ENCODE data around the gene VWCE. TPM values are rescaled to one million over a fixed set of nuclear protein-coding genes. Genes with fewer than 3 reads are reported as not detected.
"Not testable (repeated sequence)": the region's sequence is repeated elsewhere in the genome, so short reads cannot be mapped to it uniquely, and the experiment has no call there.

Gene VWCE
- total RNA-seq, 5 donors from 2014 or later (not counting 1 experiment from before 2014, with no cell fraction given): 0.48 to 1.3 (median 0.60) TPM

DNA sequence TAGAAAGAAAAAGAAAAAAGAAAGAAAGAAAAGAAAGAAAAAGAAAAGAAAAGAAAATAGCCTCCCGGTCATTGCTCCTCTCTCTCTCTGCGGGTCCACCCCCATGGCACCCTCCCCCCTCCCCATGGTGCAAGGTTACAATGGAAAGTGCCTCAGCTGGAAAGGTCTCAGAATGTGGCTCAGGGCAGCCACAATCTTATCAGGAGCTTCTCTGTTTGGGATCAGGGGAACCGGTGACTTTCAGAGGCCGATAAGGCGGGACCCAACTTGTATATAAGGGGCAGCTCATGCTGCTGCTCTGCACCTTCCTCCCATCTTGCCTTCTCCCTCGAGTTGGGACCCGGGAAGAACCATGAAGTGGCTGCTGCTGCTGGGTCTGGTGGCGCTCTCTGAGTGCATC, 54.2 kb downstream of the VWCE start, which contains the start of gene PGA5:
PGA5 (plus strand) TSS at position 301 of the 400 bp plus-strand sequence; CDS start at position 353, 52 bp downstream.
- H3K27ac ChIP-seq (ENCODE audit: low read length); DNase-seq; H3K36me3 Mint-ChIP-seq; CTCF ChIA-PET; H3K27me3 ChIP-seq (replicated peaks in 1 of 2; ENCODE audit: control insufficient read depth in 2 of 2, extremely low read depth in 1 of 2, insufficient read depth in 2 of 2, low read length in 1 of 2); H3K27me3 Mint-ChIP-seq; H3K4me1 ChIP-seq (ENCODE audit: control insufficient read depth in 1 of 2, extremely low read depth in 1 of 2, insufficient read depth in 2 of 2, low read length in 2 of 2); H3K36me3 ChIP-seq (ENCODE audit: control insufficient read depth in 2 of 2, extremely low read depth in 1 of 2, insufficient read depth in 1 of 2, low read length in 1 of 2); POLR2A ChIA-PET; H3K4me3 ChIP-seq (ENCODE audit: control insufficient read depth in 1 of 2, extremely low read depth in 1 of 2, low read length in 1 of 2); ATAC-seq (replicated peaks in 1 of 4); H3K4me3 Mint-ChIP-seq; H3K4me1 Mint-ChIP-seq; H3K27ac Mint-ChIP-seq; H3K9me3 ChIP-seq; H3K9me3 Mint-ChIP-seq: not testable (repeated sequence)
- no CpG with 5 or more reads among the region's 8 CpGs for WGBS (ENCODE audit: insufficient coverage)

GRCh38 chr11:61240288-61240687, 54.8 kb downstream of the VWCE start:
- H3K4me3 Mint-ChIP-seq; H3K9me3 Mint-ChIP-seq; H3K4me3 ChIP-seq (ENCODE audit: control insufficient read depth in 1 of 2, extremely low read depth in 1 of 2, low read length in 1 of 2); H3K4me1 ChIP-seq (ENCODE audit: control insufficient read depth in 1 of 2, extremely low read depth in 1 of 2, insufficient read depth in 2 of 2, low read length in 2 of 2); H3K4me1 Mint-ChIP-seq; H3K27ac Mint-ChIP-seq; H3K9me3 ChIP-seq; ATAC-seq (replicated peaks in 1 of 4); DNase-seq; H3K27me3 ChIP-seq (replicated peaks in 1 of 2; ENCODE audit: control insufficient read depth in 2 of 2, extremely low read depth in 1 of 2, insufficient read depth in 2 of 2, low read length in 1 of 2); POLR2A ChIA-PET; H3K36me3 ChIP-seq (ENCODE audit: control insufficient read depth in 2 of 2, extremely low read depth in 1 of 2, insufficient read depth in 1 of 2, low read length in 1 of 2); H3K27ac ChIP-seq (ENCODE audit: low read length); CTCF ChIA-PET; H3K36me3 Mint-ChIP-seq; H3K27me3 Mint-ChIP-seq: not testable (repeated sequence)
- WGBS (ENCODE audit: insufficient coverage): 68% methylated on average over 3 of the region's 8 CpGs

DNA sequence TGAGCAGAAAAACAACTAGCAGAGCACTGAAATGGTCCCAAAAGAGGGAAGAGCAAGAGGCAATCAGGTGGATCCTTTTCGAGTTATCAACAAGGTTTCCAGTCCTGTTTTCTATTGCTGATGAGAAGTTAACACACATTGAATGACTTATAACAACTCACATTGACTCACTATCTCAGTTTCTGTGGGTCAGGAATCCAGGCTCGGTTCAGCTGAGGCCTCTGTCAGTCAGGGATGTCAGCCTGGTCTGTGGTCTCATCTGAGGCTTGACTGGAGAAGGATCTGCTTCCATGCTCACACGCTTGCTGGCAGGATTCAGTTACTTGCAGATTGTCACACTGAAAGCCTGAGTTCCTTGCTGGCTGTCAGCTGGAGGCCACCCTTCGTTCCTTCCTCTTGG, 58.0 kb downstream of the VWCE start:
- ATAC-seq (replicated peaks in 1 of 4); H3K36me3 ChIP-seq (ENCODE audit: control insufficient read depth in 2 of 2, extremely low read depth in 1 of 2, insufficient read depth in 1 of 2, low read length in 1 of 2); H3K27me3 Mint-ChIP-seq; POLR2A ChIA-PET; H3K9me3 Mint-ChIP-seq; H3K4me1 ChIP-seq (ENCODE audit: control insufficient read depth in 1 of 2, extremely low read depth in 1 of 2, insufficient read depth in 2 of 2, low read length in 2 of 2); CTCF ChIA-PET; DNase-seq; H3K9me3 ChIP-seq; H3K27me3 ChIP-seq (replicated peaks in 1 of 2; ENCODE audit: control insufficient read depth in 2 of 2, extremely low read depth in 1 of 2, insufficient read depth in 2 of 2, low read length in 1 of 2); H3K4me3 Mint-ChIP-seq; H3K27ac Mint-ChIP-seq; H3K36me3 Mint-ChIP-seq; H3K27ac ChIP-seq (ENCODE audit: low read length); H3K4me3 ChIP-seq (ENCODE audit: control insufficient read depth in 1 of 2, extremely low read depth in 1 of 2, low read length in 1 of 2); H3K4me1 Mint-ChIP-seq: not testable (repeated sequence)
- no CpG with 5 or more reads among the region's 4 CpGs for WGBS (ENCODE audit: insufficient coverage)

- H3K27me3 ChIP-seq (replicated peaks in 1 of 2; ENCODE audit: control insufficient read depth in 2 of 2, extremely low read depth in 1 of 2, insufficient read depth in 2 of 2, low read length in 1 of 2); DNase-seq; H3K4me3 ChIP-seq (ENCODE audit: control insufficient read depth in 1 of 2, extremely low read depth in 1 of 2, low read length in 1 of 2); H3K9me3 ChIP-seq; H3K36me3 Mint-ChIP-seq; H3K27ac Mint-ChIP-seq; H3K27ac ChIP-seq (ENCODE audit: low read length); H3K27me3 Mint-ChIP-seq; ATAC-seq (replicated peaks in 1 of 4); H3K36me3 ChIP-seq (ENCODE audit: control insufficient read depth in 2 of 2, extremely low read depth in 1 of 2, insufficient read depth in 1 of 2, low read length in 1 of 2); H3K4me1 ChIP-seq (ENCODE audit: control insufficient read depth in 1 of 2, extremely low read depth in 1 of 2, insufficient read depth in 2 of 2, low read length in 2 of 2); H3K4me3 Mint-ChIP-seq; POLR2A ChIA-PET; H3K4me1 Mint-ChIP-seq; H3K9me3 Mint-ChIP-seq; CTCF ChIA-PET: not testable (repeated sequence)
- WGBS (ENCODE audit: insufficient coverage): no CpG with 5 or more reads among the region's 3 CpGs
These were observed 62.5 kb downstream of the VWCE start for GRCh38 chr11:61232548-61233145.

GRCh38 chr11:61231585-61231984, 63.5 kb downstream of the VWCE start:
- H3K4me1 ChIP-seq (ENCODE audit: control insufficient read depth in 1 of 2, extremely low read depth in 1 of 2, insufficient read depth in 2 of 2, low read length in 2 of 2); H3K27me3 Mint-ChIP-seq; H3K4me1 Mint-ChIP-seq; H3K9me3 ChIP-seq; H3K36me3 ChIP-seq (ENCODE audit: control insufficient read depth in 2 of 2, extremely low read depth in 1 of 2, insufficient read depth in 1 of 2, low read length in 1 of 2); H3K4me3 Mint-ChIP-seq; H3K27me3 ChIP-seq (replicated peaks in 1 of 2; ENCODE audit: control insufficient read depth in 2 of 2, extremely low read depth in 1 of 2, insufficient read depth in 2 of 2, low read length in 1 of 2); H3K4me3 ChIP-seq (ENCODE audit: control insufficient read depth in 1 of 2, extremely low read depth in 1 of 2, low read length in 1 of 2); H3K9me3 Mint-ChIP-seq; ATAC-seq (replicated peaks in 1 of 4); H3K36me3 Mint-ChIP-seq; CTCF ChIA-PET; DNase-seq; H3K27ac Mint-ChIP-seq; H3K27ac ChIP-seq (ENCODE audit: low read length); POLR2A ChIA-PET: not testable (repeated sequence)
- WGBS (ENCODE audit: insufficient coverage): no CpG with 5 or more reads among the region's 5 CpGs

DNA sequence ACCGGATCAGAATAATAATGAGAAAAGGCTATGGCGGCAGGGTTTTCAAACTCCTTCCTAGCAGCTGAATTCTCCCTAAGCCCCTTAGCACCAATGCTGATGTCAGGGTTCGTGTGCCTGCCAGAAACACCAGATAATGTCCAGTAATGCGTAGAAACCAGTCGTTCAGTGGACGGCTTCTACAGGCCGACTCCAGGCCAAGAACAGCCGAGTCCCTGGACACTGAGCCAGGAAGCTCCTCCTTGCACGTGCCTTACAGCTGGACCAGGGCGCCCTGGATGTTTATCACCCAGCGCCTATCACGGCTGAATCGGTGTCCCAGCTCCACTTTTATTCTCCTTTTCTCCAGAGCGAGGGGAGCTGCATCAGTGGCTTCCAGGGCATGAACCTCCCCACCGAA, 64.1 kb downstream of the VWCE start:
- ATAC-seq (replicated peaks in 1 of 4); H3K36me3 Mint-ChIP-seq; CTCF ChIA-PET: not testable (repeated sequence)

DNA sequence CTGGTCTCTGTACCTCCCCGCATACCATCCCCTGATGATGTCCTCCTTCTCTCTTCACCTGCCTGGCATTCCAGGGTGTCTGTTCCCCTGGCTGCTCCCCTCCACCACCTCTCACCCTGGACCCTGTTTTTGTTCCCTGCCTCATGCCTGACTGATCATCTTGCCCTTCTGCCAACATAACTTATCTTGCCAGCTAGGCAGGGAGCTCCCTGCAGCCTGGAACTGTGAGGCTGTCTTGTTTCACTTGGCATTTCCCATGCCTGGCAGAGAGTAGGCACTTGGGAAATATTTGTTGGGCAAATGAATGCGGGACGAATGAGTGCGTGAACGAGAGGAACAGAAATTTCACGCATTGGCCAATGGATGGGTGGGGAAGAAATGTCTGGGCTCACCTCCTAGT, 65.7 kb downstream of the VWCE start:
- CTCF ChIA-PET; H3K27ac ChIP-seq (ENCODE audit: low read length); H3K36me3 ChIP-seq (ENCODE audit: control insufficient read depth in 2 of 2, extremely low read depth in 1 of 2, insufficient read depth in 1 of 2, low read length in 1 of 2); H3K4me3 Mint-ChIP-seq; H3K9me3 Mint-ChIP-seq; H3K4me3 ChIP-seq (ENCODE audit: control insufficient read depth in 1 of 2, extremely low read depth in 1 of 2, low read length in 1 of 2); POLR2A ChIA-PET; H3K4me1 Mint-ChIP-seq; DNase-seq; H3K27me3 ChIP-seq (replicated peaks in 1 of 2; ENCODE audit: control insufficient read depth in 2 of 2, extremely low read depth in 1 of 2, insufficient read depth in 2 of 2, low read length in 1 of 2); H3K27me3 Mint-ChIP-seq; H3K36me3 Mint-ChIP-seq; H3K27ac Mint-ChIP-seq; ATAC-seq (replicated peaks in 1 of 4); H3K9me3 ChIP-seq; H3K4me1 ChIP-seq (ENCODE audit: control insufficient read depth in 1 of 2, extremely low read depth in 1 of 2, insufficient read depth in 2 of 2, low read length in 2 of 2): not testable (repeated sequence)
- no CpG with 5 or more reads among the region's 6 CpGs for WGBS (ENCODE audit: insufficient coverage)

More for the DNA sequence above, 64.1 kb downstream of the VWCE start:
- H3K27ac Mint-ChIP-seq; H3K4me1 ChIP-seq (ENCODE audit: control insufficient read depth in 1 of 2, extremely low read depth in 1 of 2, insufficient read depth in 2 of 2, low read length in 2 of 2); H3K9me3 ChIP-seq; H3K4me3 ChIP-seq (ENCODE audit: control insufficient read depth in 1 of 2, extremely low read depth in 1 of 2, low read length in 1 of 2); H3K36me3 ChIP-seq (ENCODE audit: control insufficient read depth in 2 of 2, extremely low read depth in 1 of 2, insufficient read depth in 1 of 2, low read length in 1 of 2); H3K27ac ChIP-seq (ENCODE audit: low read length); POLR2A ChIA-PET; H3K9me3 Mint-ChIP-seq; DNase-seq; H3K4me3 Mint-ChIP-seq; H3K4me1 Mint-ChIP-seq; H3K27me3 ChIP-seq (replicated peaks in 1 of 2; ENCODE audit: control insufficient read depth in 2 of 2, extremely low read depth in 1 of 2, insufficient read depth in 2 of 2, low read length in 1 of 2); H3K27me3 Mint-ChIP-seq: not testable (repeated sequence)
- WGBS (ENCODE audit: insufficient coverage): no CpG with 5 or more reads among the region's 15 CpGs
